ENCODE measurements around the gene HSPA1A.
"Not testable (repeated sequence)": the region's sequence is repeated elsewhere in the genome, so short reads cannot be mapped to it uniquely, and the experiment has no call there.

The HSPA1A gene

DNA sequence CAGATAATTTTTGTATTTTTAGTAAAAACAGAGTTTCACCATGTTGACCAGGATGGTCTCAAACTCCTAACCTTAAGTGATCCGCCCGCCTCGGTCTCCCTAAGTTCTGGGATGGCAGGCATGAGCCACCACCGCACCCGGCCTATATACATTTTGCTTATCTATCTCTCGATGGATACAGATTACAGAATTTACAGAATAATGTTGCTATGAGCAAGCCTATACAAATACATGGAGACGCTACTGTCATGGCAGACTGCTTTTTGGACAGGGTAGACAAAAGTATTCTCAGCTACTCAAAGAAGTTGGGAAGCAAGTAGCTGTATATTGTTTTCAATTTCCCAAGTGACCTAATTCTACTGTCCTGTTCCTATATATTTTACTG, 1.9 kb upstream of the HSPA1A start:
- DNase-seq: no peak

DNA sequence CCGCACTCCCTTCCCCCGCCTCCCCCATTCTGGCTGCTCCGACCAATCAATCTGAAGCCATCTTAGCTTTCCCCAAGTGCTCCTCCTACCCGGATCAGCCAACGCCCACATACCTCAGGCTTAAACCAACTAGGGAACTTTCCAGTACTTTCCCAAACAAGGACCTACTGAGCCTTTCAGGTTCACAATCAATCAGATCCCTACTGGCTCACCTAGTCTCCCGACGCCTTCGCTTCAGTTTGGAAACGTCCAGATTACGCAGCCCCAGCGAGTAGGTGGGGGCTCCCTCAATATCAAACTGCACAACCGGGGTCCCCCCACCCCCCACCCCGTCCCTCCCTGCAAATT, 692 bp upstream of the HSPA1A start:
- peak; percentile 95 for DNase-seq

DNA sequence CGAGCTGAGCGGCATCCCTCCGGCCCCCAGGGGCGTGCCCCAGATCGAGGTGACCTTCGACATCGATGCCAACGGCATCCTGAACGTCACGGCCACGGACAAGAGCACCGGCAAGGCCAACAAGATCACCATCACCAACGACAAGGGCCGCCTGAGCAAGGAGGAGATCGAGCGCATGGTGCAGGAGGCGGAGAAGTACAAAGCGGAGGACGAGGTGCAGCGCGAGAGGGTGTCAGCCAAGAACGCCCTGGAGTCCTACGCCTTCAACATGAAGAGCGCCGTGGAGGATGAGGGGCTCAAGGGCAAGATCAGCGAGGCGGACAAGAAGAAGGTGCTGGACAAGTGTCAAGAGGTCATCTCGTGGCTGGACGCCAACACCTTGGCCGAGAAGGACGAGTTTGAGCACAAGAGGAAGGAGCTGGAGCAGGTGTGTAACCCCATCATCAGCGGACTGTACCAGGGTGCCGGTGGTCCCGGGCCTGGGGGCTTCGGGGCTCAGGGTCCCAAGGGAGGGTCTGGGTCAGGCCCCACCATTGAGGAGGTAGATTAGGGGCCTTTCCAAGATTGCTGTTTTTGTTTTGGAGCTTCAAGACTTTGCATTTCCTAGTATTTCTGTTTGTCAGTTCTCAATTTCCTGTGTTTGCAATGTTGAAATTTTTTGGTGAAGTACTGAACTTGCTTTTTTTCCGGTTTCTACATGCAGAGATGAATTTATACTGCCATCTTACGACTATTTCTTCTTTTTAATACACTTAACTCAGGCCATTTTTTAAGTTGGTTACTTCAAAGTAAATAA, 2.0 kb downstream of the HSPA1A start:
- not testable (repeated sequence) for DNase-seq

DNA sequence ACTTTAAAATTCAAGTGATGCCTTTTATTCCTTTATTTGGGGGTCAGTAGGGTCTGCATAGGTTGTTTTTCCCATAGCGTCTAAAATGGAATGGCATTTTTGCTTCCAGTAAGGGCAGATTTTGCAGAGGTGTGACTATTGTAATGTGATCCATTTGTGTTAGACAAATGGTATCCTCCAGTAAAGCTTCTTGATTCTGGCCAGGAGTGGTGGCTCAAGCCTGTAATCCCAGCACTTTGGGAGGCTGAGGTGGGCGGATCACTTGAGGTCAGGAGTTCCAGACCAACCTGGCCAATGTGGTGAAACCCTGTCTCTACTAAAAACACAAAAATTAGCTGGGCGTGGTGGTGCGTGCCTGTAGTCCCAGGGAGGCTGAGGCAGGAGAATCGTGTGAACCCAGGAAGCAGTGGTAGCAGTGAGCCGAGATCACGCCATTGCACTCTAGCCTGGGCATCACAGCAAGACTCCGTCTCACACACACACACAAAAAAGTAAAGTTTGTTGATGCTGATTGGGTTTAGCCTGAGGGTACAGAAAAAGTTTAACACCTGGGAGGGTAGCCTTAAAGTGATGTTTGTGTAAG, 2.7 kb downstream of the HSPA1A start:
- not testable (repeated sequence) for DNase-seq

DNA sequence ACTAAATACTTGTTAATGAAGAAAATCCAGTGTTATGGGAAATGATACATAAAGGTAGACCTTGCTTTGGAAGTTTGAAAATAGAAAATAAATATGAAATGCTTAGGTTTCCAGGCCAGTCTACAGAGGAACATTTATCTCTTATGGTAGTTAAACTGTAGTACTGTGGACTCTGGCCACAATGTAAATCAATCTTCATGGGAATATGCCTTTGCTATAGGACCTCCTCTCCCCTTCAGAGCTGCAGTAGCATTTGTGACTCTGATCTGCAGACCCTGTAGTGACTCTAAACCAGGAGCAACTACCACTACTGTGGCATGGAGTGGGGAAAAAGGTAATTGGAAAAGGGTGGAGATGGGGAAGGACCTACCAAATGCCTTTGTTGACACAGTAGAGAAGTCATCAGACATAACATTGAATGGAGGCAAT, 4.5 kb downstream of the HSPA1A start:
- DNase-seq: no peak

DNA sequence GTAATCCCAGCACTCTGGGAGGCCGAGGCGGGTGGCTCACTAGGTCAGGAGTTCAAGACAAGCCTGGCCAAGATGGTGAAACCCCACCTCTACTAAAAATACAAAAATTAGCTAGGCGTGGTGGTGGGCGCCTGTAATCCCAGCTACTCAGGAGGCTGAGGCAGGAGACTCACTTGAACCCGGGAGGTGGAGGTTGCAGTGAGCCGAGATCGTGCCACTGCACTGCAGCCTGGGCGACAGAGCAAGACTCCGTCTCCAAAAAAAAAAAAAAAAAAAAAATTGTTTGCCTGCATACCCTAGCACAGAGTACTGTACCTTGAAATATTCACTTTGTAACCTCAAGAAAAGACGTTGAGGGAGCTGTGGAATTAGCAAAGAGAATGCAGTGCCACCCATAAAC, 5.1 kb downstream of the HSPA1A start:
- not testable (repeated sequence) for DNase-seq

DNA sequence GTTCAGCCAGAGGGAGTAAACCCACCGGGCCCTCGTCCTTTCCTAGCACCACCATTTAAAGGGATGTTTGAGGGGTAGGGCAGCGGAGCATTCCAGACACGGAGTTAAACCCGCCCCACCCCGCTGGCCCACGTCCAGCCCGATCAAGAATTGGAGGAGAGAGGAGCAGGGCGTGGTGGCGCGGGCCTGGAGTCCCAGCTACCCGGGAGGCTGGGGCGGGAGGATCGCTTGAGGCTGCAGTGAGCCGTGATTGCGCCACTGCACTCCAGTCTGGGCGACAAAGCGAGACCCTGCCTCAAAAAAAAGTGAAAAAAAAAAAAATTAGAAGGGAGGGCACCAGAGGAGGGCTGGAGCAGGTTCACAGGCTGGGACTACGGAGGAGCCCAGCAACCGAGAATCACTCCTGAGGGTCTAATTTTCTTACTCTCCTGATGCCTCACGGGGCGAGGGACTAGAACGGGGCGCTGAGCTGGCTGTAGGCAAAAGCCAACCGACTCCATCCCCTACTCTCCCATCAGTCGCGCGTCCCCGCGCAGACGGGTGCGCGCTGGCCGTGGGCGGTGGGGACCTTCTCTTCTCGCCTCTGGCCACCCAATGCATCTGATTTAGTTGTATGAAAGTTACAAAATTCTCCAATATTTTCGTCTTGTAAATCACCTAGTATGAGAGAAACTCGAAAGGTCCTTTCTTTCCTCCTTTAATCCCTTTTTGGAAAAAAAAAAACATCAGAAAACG, 6.1 kb downstream of the HSPA1A start:
- DNase-seq: peak; percentile 25

DNA sequence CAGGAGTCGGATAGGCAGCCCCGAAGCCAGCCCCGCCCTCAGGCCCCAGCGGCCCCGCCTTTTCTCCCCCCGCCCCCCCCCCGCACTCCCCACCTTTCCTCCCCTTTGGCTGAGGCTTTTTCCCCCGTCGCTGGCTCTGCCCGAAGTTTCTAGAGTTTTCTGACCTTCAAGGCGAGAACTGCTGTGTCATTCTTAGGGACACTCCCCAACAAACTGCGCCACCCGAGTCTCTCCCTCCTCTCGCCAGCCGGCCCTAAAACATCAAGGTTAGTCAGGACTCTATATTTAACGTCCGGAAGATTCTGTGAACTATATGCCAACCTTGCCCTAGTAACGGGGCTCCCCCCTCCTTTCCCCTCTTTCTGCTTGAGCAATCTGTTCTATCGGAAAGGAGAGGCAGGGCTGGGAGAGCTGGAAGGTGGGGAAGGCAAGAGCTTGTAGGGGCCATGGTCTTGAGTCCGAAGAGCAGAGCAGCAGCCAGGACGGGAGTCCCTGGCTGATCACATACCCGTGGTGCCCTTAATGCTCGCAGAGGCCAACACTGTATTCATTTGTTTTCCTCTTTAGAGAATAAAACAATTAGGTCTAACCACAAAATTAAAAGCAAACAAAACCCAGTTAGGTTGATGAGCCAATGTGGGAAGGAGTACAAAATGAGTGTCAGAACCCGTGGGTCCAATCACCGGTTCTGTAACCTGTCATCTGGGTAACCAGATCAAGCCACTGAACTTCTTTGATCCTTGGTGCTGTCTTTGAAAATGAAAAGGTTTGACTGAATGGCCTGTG, 6.9 kb downstream of the HSPA1A start:
- peak; percentile 4 for DNase-seq

DNA sequence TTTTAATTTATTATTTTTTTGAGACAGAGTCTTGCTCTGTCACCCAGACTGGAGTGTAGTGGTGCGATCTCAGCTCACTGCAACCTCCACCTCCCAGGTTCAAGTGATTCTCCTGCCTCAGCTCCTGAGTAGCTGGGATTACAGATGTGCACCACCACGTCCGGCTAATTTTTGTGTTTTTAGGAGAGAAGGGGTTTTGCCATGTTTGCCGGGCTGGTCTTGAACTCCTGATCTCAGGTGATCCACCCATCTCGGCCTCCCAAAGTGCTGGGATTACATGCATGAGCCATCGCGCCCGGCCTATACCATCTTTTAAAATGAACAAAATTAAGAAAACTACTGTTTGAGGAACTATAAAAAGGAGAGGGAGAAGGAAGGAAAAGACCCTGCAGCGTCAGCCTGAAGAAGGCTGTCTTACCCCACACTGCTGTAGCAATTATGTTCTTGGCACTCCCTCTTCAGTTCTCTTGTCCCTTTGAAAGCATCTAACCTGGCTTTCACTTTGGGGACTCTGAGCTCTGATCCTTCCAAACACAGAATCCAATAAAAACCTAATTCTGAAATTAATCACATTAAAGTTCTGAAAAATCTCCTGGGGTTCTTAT, 8.4 kb downstream of the HSPA1A start:
- DNase-seq: not testable (repeated sequence)

DNA sequence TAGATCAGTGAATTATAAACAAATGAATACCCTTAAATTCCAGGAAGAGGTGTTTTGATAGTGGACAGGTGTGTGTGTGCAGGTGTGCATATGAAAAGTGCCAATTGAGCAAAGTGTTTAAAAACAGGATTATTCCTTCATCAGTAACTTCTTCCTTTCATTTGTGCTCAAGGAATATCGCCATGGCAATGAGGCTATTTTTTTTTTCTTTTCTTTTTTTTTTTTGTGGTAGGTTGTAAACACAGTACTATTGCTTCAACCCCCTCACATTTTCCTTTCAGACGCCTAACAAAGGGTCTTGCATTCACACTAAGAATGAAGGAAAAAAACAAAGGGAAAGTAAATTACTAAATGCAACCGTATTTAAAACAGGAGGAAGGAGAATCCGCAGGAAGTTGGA, 10.2 kb downstream of the HSPA1A start:
- no peak for DNase-seq

DNA sequence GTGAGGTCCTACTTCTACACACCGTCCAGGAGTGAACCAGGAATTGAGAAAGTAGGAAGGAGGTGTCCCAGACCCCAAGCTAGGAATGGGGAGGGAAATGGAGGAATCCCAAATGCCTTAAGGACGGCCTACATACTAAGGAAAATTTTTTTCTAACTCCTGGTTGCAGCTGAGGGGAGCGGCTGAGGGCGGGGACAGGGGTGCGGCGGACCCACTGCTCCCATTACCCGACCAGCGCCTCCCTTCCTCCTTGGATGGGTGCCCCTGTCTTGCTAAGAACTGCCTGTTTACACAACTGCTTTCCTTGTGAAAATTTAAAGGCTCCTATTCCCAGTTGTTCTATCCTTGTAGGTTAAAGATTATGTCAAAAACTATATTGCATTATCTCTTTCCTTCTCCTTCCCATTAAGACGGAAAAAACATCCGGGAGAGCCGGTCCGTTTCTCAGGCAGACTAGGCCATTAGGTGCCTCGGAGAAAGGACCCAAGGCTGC, 11.5 kb downstream of the HSPA1A start:
- peak; percentile 92 for DNase-seq

DNA sequence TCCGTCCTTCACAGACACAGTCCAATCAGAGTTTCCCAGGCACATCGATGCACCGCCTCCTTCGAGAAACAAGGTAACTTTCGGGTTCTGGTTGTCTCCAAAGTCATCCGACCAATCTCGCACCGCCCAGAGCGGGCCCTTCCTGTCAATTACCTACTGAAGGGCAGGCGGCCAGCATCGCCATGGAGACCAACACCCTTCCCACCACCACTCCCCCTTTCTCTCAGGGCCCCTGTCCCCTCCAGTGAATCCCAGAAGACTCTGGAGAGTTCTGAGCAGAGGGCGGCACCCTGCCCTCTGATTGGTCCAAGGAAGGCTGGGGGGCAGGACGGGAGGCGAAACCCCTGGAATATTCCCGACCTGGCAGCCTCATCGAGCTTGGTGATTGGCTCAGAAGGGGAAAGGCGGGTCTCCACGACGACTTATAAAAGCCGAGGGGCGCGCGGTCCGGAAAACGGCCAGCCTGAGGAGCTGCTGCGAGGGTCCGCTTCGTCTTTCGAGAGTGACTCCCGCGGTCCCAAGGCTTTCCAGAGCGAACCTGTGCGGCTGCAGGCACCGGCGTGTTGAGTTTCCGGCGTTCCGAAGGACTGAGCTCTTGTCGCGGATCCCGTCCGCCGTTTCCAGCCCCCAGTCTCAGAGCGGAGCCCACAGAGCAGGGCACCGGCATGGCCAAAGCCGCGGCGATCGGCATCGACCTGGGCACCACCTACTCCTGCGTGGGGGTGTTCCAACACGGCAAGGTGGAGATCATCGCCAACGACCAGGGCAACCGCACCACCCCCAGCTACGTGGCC, 12.1 kb downstream of the HSPA1A start, which contains the start of gene HSPA1B:
Gene HSPA1B, plus strand, starts transcription at position 453 of the 794 bp plus-strand sequence. Its CDS starts 213 bp downstream, at position 666.
- peak; percentile 100 for DNase-seq

DNA sequence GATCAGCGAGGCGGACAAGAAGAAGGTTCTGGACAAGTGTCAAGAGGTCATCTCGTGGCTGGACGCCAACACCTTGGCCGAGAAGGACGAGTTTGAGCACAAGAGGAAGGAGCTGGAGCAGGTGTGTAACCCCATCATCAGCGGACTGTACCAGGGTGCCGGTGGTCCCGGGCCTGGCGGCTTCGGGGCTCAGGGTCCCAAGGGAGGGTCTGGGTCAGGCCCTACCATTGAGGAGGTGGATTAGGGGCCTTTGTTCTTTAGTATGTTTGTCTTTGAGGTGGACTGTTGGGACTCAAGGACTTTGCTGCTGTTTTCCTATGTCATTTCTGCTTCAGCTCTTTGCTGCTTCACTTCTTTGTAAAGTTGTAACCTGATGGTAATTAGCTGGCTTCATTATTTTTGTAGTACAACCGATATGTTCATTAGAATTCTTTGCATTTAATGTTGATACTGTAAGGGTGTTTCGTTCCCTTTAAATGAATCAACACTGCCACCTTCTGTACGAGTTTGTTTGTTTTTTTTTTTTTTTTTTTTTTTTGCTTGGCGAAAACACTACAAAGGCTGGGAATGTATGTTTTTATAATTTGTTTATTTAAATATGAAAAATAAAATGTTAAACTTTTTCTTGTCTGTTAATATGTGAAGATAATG, 14.4 kb downstream of the HSPA1A start:
- peak; percentile 71 for DNase-seq

DNA sequence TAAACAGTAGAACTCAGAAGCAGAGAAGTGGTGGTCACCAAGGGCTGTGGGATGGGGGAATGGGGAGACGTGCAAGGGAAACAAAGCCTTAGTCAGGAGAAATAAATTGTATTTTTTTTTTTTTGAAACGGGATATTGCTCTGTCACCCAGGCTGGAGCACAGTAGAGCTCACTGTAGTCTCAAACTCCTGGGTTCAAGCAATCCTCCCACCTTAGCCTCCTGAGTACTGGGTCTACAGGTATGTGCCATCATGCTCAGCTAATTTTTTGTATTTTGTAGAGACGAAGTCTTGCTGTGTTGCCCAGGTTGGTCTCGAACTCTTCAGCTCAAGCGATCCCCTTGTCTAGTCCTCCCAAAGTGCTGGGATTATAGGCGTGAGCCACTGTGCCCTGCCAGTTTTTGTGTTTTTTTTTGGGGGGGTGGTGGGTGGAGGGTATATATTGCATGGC, 15.6 kb downstream of the HSPA1A start:
- no peak for DNase-seq

DNA sequence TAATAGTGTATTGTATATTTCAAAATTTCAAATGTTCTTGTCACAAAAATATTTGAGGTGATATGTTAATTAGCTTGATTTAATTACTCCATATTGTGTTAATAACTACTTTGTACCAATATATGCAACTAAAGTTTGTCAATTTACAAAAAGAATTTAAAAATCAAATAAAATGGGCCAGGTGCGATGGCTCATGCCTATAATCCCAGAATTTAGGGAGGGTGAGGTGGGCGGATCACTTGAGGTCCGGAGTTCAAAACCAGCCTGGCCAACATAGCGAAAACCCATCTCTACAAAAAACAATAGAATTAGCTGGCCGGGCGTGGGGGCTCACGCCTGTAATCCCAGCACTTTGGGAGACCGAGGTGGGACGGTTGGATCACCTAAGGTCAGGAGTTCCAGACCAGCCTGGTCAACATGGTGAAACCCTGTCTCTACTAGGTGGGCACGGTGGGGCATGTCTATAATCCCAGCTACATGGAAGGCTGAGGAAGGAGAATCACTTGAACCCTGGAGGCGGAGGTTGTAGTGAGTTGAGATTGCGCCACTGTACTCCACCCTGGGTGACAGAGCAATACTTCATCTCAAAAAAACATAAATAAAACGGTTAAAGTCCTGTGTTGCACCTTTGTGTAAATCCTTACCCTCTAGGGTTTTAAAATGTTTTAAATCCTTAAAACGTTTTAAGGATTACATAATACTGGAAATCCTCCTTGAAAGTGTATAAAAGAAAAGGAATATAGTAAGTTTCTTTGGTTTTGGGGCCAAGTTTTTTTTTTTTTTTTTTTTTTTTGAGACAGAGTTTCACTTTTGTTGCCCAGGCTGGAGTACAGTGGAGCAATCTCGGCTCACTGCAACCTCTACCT, 16.2 kb downstream of the HSPA1A start:
- DNase-seq: no peak

DNA sequence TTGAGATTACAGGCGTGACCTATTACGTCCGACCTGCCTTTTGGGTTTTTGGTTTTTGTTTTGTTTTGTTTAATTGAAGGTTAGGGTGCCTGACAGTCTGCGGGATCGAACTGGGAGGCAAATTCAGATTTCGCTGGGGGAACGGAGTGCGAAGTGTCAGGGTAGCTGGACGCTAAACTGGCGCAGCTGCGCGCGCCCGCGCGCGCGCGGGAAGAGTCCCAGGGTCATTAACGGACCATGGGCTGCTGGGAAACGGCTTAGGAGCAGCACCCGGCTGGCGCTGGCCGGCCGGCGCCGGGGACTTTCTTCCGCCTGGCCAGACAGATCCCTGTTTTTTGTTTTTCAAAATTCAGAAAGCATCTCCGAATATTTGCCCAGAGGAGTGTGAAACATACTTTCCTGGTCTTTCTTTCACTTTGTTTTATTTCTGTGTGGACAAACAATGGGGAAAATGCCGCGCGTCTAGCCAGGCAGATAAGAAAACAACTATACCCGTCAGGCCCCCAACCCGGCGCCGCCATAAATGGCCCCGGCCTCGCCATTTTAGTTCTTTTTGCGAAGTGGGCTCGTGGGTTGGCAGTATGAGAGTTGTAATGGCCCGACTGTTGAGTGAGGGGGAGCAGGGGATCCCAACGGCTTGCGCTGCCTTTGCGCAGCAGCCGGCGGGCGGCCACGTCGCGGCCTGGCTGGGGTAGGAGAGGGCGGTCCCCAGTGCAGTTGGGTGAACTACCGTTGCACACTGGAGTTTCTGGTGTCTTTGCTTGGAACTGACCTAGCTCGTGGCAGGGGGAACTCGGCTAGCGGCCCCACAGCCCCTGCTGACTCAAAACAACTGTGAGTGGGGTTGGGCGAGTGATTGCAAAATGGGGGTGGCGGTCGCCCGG, 19.3 kb downstream of the HSPA1A start:
- peak; percentile 96 for DNase-seq

DNA sequence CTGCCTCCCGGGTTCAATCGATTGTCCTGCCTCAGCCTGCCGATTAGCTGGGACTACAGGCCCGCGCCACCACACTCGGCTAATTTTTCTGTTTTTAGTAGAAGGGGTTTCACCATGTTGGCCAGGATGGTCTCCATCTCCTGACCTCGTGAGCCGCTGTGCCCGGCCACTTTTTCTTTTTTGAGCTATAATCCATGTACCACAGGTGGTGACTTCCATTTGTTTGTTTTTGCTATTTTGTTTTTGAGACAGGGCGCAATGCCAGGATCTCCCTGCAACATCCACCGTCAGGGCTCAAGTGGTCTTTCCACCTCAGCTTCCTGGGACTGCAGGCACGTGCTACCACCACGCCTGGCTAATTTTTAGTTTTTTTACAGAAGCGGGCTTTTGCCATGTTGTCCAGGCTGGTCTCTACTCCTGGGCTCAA, 20.7 kb downstream of the HSPA1A start:
- peak; percentile 27 for DNase-seq

DNA sequence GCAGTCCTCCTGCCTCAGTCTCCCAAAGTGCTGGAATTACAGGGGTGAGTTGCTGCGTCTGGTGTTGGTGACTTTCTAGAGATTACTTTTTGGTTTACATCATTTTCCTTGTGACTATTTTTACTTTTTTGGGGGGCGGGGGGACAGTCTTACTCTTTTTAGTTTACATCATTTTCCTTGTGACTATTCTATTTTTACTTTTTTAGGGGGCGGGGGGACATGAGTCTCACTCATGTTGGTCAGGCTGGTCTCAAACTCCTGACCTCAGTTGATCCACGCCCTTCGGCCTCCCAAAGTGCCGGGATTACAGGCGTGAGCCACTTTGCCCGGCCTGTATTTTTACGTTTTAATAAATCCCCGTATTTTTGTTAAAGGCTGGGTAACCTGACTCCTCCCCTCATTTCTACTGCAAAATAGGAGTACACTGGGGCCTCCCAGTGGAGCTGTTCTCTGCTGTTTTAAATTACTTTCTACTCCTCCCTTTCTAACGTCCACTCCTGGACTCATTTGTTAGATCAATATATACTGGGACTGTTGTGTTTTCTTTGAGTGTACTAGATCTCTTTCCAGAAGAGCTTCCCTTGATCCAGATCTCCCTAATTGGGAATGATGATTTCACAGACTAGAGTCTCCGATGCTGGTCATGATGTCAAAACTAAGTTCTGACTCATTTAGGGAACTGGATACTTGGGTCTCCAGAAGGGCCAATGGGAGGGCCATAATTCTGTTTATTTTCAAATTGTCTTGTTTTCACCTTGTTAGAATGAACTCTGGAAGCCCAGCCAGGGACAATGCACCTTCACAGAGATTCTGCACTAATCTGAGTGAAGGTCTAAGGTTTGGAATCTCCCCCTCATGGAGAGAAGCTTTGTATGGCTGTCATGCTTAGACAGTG, 21.4 kb downstream of the HSPA1A start:
- DNase-seq: no peak
